ENCODE results near the gene CNPY3. TPM values are rescaled to one million over a fixed set of nuclear protein-coding genes. Genes with fewer than 3 reads are reported as not detected.

The CNPY3 gene
- total RNA-seq, 4 donors from 2014 or later = 33.2 to 60.0 (median 45.0) TPM

- H3K27ac ChIP-seq = no peak overlapping the region
Observed at GRCh38 chr6:42963179-42963854, 34.0 kb downstream of the CNPY3 start.

GRCh38 chr6:42963855-42964605, 34.8 kb downstream of the CNPY3 start:
- Histone ChIP-seq H3K9me3 (no peaks in the 10 kb centered on the region), H3K27ac (no peak overlapping the region), H3K4me3 (replicated peaks in 1 of 3) (no peak overlapping the region), H3K4me1 (peaks cover 5 to 16% of the 10 kb centered on the region in 2 donors), H3K36me3 (peaks cover 12 to 14% of the 10 kb centered on the region in 2 donors), H3K27me3 (no peaks in the 10 kb centered on the region)
- TF ChIP-seq POLR2A (IDR thresholded peaks at IDR 0.05) (no peak), CTCF (IDR thresholded peaks at IDR 0.05) (peak in 1 of 6 experiments; percentile 7)
- intact Hi-C loops (cut with DNase I) = no loop called here
- WGBS, 2 donors = 75 to 80% methylated on average over 3 of the region's 9 CpGs
- peak in 1 of 2 donors; percentile 6 for DNase-seq

More at GRCh38 chr6:42963179-42963854, 34.0 kb downstream of the CNPY3 start:
- DNase-seq = no peak
- intact Hi-C loops (cut with DNase I) = no loop called here
- H3K4me3 ChIP-seq (replicated peaks in 1 of 3) = no peak overlapping the region
- peaks cover 10 to 12% of the 10 kb centered on the region in 2 donors for H3K36me3 ChIP-seq
- TF ChIP-seq POLR2A (IDR thresholded peaks at IDR 0.05) (no peak), CTCF (IDR thresholded peaks at IDR 0.05) (no peak)
- WGBS, 2 donors = 83 to 90% methylated on average over 2 to 9 of the region's 12 CpGs
- H3K9me3 ChIP-seq = no peaks in the 10 kb centered on the region
- H3K27me3 ChIP-seq = no peaks in the 10 kb centered on the region
- H3K4me1 ChIP-seq = peaks cover 5 to 16% of the 10 kb centered on the region in 2 donors

GRCh38 chr6:42966571-42966970, 37.3 kb downstream of the CNPY3 start:
- intact Hi-C loops (cut with DNase I) = no loop called here
- Histone ChIP-seq H3K9me3 (no peaks in the 10 kb centered on the region), H3K36me3 (peaks cover 12 to 18% of the 10 kb centered on the region in 2 donors), H3K4me3 (replicated peaks in 1 of 3) (no peak overlapping the region), H3K27ac (no peak overlapping the region), H3K4me1 (no peaks in the 10 kb centered on the region), H3K27me3 (no peaks in the 10 kb centered on the region)
- no peak for TF ChIP-seq POLR2A (IDR thresholded peaks at IDR 0.05)
- TF ChIP-seq CTCF (IDR thresholded peaks at IDR 0.05) = no peak
- 78 to 93% methylated on average over 7 of the region's 7 CpGs for WGBS, 2 donors
- DNase-seq = no peak

GRCh38 chr6:42967228-42967627, 37.9 kb downstream of the CNPY3 start:
- H3K4me3 ChIP-seq (replicated peaks in 1 of 3) = no peak overlapping the region
- no peaks in the 10 kb centered on the region for H3K27me3 ChIP-seq
- WGBS, 2 donors = 90 to 100% methylated on average over 5 to 10 of the region's 11 CpGs
- no peak overlapping the region for H3K27ac ChIP-seq
- H3K36me3 ChIP-seq = peaks cover 12 to 18% of the 10 kb centered on the region in 2 donors
- intact Hi-C loops (cut with DNase I) = no loop called here
- no peaks in the 10 kb centered on the region for H3K9me3 ChIP-seq
- H3K4me1 ChIP-seq = no peaks in the 10 kb centered on the region
- DNase-seq = no peak
- TF ChIP-seq POLR2A (IDR thresholded peaks at IDR 0.05) = no peak
- no peak for TF ChIP-seq CTCF (IDR thresholded peaks at IDR 0.05)

Data from thyroid gland (tissue), 4 donors.